C4-2B (cell line): ENCODE measurements around the gene ANKH.
A peak's percentile ranks its signal among the peaks of the same experiment; 100 is the strongest.
"Not testable (repeated sequence)": the region's sequence is repeated elsewhere in the genome, so short reads cannot be mapped to it uniquely, and the experiment has no call there.

Experiments
- H3K27ac ChIP-seq: fragments of 450-650 bp; 2 replicates; pipeline ENCODE4 v1.5.1; 2017
- CTCF ChIP-seq: fragments of 450-650 bp; conservative IDR thresholded peaks from 2 replicates; pipeline ENCODE4 v1.5.1; 2017; ENCODE audit warnings: mild to moderate bottlenecking
- ZFX ChIP-seq: fragments of 450-650 bp; IDR thresholded peaks from 2 replicates; pipeline ENCODE4 v1.6.1; 2017

Gene ANKH

GRCh38 chr5:14810282-14810681, 61.3 kb downstream of the ANKH start:
- TF ChIP-seq ZFX (no peak), CTCF (no peak)

GRCh38 chr5:14809369-14810155, 62.0 kb downstream of the ANKH start:
- TF ChIP-seq ZFX (no peak), CTCF (no peak)

More at GRCh38 chr5:14810282-14810681, 61.3 kb downstream of the ANKH start:
- H3K27ac ChIP-seq, result no peak overlapping the region

GRCh38 chr5:14807471-14807870, 64.1 kb downstream of the ANKH start:
- H3K27ac ChIP-seq, result peak overlapping the region; percentile 19; the same call in 1 of the 2 replicates
- TF ChIP-seq CTCF (no peak), ZFX (no peak)

More at GRCh38 chr5:14809369-14810155, 62.0 kb downstream of the ANKH start:
- H3K27ac ChIP-seq, result no peak overlapping the region

- no peak overlapping the region for H3K27ac ChIP-seq
- no peak for TF ChIP-seq ZFX
- TF ChIP-seq CTCF, result no peak
Observed at GRCh38 chr5:14806456-14806855, 65.1 kb downstream of the ANKH start.

- no peak overlapping the region for H3K27ac ChIP-seq
- TF ChIP-seq CTCF, result no peak
- no peak for TF ChIP-seq ZFX
Observed at GRCh38 chr5:14802541-14802940, 69.0 kb downstream of the ANKH start.

GRCh38 chr5:14801792-14802191, 69.8 kb downstream of the ANKH start:
- H3K27ac ChIP-seq, result no peak overlapping the region
- TF ChIP-seq CTCF, result no peak
- no peak for TF ChIP-seq ZFX

GRCh38 chr5:14797385-14797784, 74.2 kb downstream of the ANKH start:
- not testable (repeated sequence) for H3K27ac ChIP-seq
